Measurements from ENCODE around the gene PDE4D. TPM values are rescaled to one million over a fixed set of nuclear protein-coding genes. Genes with fewer than 3 reads are reported as not detected.

PDE4D gene
- total RNA-seq, 1 donor from 2014 or later: 34.5 TPM

- Histone ChIP-seq H3K4me3 (no peak overlapping the region), H3K4me1 (peaks cover 38% of the 10 kb centered on the region), H3K27ac (replicated peaks) (no peak overlapping the region), H3K36me3 (no peaks in the 10 kb centered on the region), H3K27me3 (ENCODE audit: low read depth) (no peaks in the 10 kb centered on the region), H3K9me3 (replicated peaks) (no peaks in the 10 kb centered on the region)
- no peak for DNase-seq
- TF ChIP-seq, protein P1, sequence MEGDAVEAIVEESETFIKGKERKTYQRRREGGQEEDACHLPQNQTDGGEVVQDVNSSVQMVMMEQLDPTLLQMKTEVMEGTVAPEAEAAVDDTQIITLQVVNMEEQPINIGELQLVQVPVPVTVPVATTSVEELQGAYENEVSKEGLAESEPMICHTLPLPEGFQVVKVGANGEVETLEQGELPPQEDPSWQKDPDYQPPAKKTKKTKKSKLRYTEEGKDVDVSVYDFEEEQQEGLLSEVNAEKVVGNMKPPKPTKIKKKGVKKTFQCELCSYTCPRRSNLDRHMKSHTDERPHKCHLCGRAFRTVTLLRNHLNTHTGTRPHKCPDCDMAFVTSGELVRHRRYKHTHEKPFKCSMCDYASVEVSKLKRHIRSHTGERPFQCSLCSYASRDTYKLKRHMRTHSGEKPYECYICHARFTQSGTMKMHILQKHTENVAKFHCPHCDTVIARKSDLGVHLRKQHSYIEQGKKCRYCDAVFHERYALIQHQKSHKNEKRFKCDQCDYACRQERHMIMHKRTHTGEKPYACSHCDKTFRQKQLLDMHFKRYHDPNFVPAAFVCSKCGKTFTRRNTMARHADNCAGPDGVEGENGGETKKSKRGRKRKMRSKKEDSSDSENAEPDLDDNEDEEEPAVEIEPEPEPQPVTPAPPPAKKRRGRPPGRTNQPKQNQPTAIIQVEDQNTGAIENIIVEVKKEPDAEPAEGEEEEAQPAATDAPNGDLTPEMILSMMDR (IDR thresholded peaks at IDR 0.05; ENCODE audit: borderline replicate concordance): no peak
- intact Hi-C loops (cut with micrococcal nuclease): no loop called here
Measured at GRCh38 chr5:58926541-58926935, 967.0 kb downstream of the PDE4D start.

GRCh38 chr5:58925627-58926540, 967.6 kb downstream of the PDE4D start:
- no peak overlapping the region for H3K27ac ChIP-seq (replicated peaks)
- no peak for DNase-seq
- peaks cover 40% of the 10 kb centered on the region for H3K4me1 ChIP-seq
- H3K9me3 ChIP-seq (replicated peaks): no peaks in the 10 kb centered on the region
- intact Hi-C loops (cut with micrococcal nuclease): no loop called here
- TF ChIP-seq, protein P1 (IDR thresholded peaks at IDR 0.05; ENCODE audit: borderline replicate concordance): no peak
- no peaks in the 10 kb centered on the region for H3K27me3 ChIP-seq (ENCODE audit: low read depth)
- no peak overlapping the region for H3K4me3 ChIP-seq
- no peaks in the 10 kb centered on the region for H3K36me3 ChIP-seq

- intact Hi-C loops (cut with micrococcal nuclease): no loop called here
- TF ChIP-seq, protein P1 (IDR thresholded peaks at IDR 0.05; ENCODE audit: borderline replicate concordance): no peak
Measured at GRCh38 chr5:58924306-58924705, 969.2 kb downstream of the PDE4D start.

GRCh38 chr5:58923355-58923754, 970.2 kb downstream of the PDE4D start:
- no peak overlapping the region for H3K4me3 ChIP-seq
- H3K4me1 ChIP-seq: peaks cover 47% of the 10 kb centered on the region
- no peak for DNase-seq
- no peaks in the 10 kb centered on the region for H3K36me3 ChIP-seq
- TF ChIP-seq, protein P1 (IDR thresholded peaks at IDR 0.05; ENCODE audit: borderline replicate concordance): no peak
- H3K27ac ChIP-seq (replicated peaks): peak overlapping the region; percentile 90
- no peaks in the 10 kb centered on the region for H3K27me3 ChIP-seq (ENCODE audit: low read depth)
- no peaks in the 10 kb centered on the region for H3K9me3 ChIP-seq (replicated peaks)
- intact Hi-C loops (cut with micrococcal nuclease): no loop called here

More at GRCh38 chr5:58924306-58924705, 969.2 kb downstream of the PDE4D start:
- DNase-seq: no peak
- Histone ChIP-seq H3K4me1 (peaks cover 47% of the 10 kb centered on the region), H3K27me3 (ENCODE audit: low read depth) (no peaks in the 10 kb centered on the region), H3K9me3 (replicated peaks) (no peaks in the 10 kb centered on the region), H3K36me3 (no peaks in the 10 kb centered on the region), H3K27ac (replicated peaks) (no peak overlapping the region), H3K4me3 (no peak overlapping the region)

- Histone ChIP-seq H3K27ac (replicated peaks) (peak overlapping the region; percentile 90), H3K4me3 (peak overlapping the region; percentile 13), H3K4me1 (peaks cover 47% of the 10 kb centered on the region), H3K36me3 (no peaks in the 10 kb centered on the region), H3K27me3 (ENCODE audit: low read depth) (no peaks in the 10 kb centered on the region), H3K9me3 (replicated peaks) (no peaks in the 10 kb centered on the region)
- peak; percentile 77 for DNase-seq
- TF ChIP-seq, protein P1 (IDR thresholded peaks at IDR 0.05; ENCODE audit: borderline replicate concordance): peak; percentile 22
- intact Hi-C loops (cut with micrococcal nuclease): no loop called here
Measured at GRCh38 chr5:58922461-58923171, 970.9 kb downstream of the PDE4D start.

All from left ventricle myocardium inferior (tissue), 1 donor.